GM21390 (cell line): ENCODE measurements around the gene OPHN1.
"Not testable (repeated sequence)": the region's sequence is repeated elsewhere in the genome, so short reads cannot be mapped to it uniquely, and the experiment has no call there.

ENCODE experiments used
- ATAC-seq: cut with Tn5 transposase; IDR thresholded peaks from one replicate; pipeline ENCODE4 v1.9.1; 2021; ENCODE audit not compliant: unreplicated experiment

OPHN1 gene

GRCh38 chrX:68422478-68422877 is 10.8 kb downstream of the OPHN1 start:
- ATAC-seq = no peak

- no peak for ATAC-seq
Observed at GRCh38 chrX:68421636-68422035, 11.7 kb downstream of the OPHN1 start.

- no peak for ATAC-seq
Observed at GRCh38 chrX:68420559-68420958, 12.7 kb downstream of the OPHN1 start.

GRCh38 chrX:68419975-68420374 is 13.3 kb downstream of the OPHN1 start:
- ATAC-seq = no peak

- no peak for ATAC-seq
Observed at GRCh38 chrX:68417651-68418050, 15.6 kb downstream of the OPHN1 start.

GRCh38 chrX:68416592-68416991 is 16.7 kb downstream of the OPHN1 start:
- no peak for ATAC-seq

- ATAC-seq = no peak
Observed at GRCh38 chrX:68415316-68415715, 18.0 kb downstream of the OPHN1 start.

GRCh38 chrX:68413254-68413653 is 20.0 kb downstream of the OPHN1 start:
- ATAC-seq = no peak

GRCh38 chrX:68411729-68412128 is 21.6 kb downstream of the OPHN1 start:
- ATAC-seq = no peak

GRCh38 chrX:68409194-68409593 is 24.1 kb downstream of the OPHN1 start:
- ATAC-seq = no peak

GRCh38 chrX:68403522-68403921 is 29.8 kb downstream of the OPHN1 start:
- no peak for ATAC-seq

GRCh38 chrX:68403038-68403437 is 30.3 kb downstream of the OPHN1 start:
- ATAC-seq = no peak

- ATAC-seq = no peak
Observed at GRCh38 chrX:68402094-68402493, 31.2 kb downstream of the OPHN1 start.

- no peak for ATAC-seq
Observed at GRCh38 chrX:68398291-68398690, 35.0 kb downstream of the OPHN1 start.

GRCh38 chrX:68396953-68397352 is 36.3 kb downstream of the OPHN1 start:
- ATAC-seq = no peak

- not testable (repeated sequence) for ATAC-seq
Observed at GRCh38 chrX:68389419-68389960, 43.8 kb downstream of the OPHN1 start.

GRCh38 chrX:68387776-68388175 is 45.5 kb downstream of the OPHN1 start:
- no peak for ATAC-seq

GRCh38 chrX:68383540-68383939 is 49.8 kb downstream of the OPHN1 start:
- ATAC-seq = no peak

- ATAC-seq = not testable (repeated sequence)
Observed at GRCh38 chrX:68377579-68377978, 55.7 kb downstream of the OPHN1 start.

GRCh38 chrX:68376373-68376772 is 56.9 kb downstream of the OPHN1 start:
- no peak for ATAC-seq

- no peak for ATAC-seq
Observed at GRCh38 chrX:68375803-68376202, 57.5 kb downstream of the OPHN1 start.

- ATAC-seq = no peak
Observed at GRCh38 chrX:68372665-68373064, 60.6 kb downstream of the OPHN1 start.

GRCh38 chrX:68369559-68369958 is 63.7 kb downstream of the OPHN1 start:
- no peak for ATAC-seq

GRCh38 chrX:68365341-68365740 is 68.0 kb downstream of the OPHN1 start:
- ATAC-seq = no peak
